OCI-LY3 (cell line): ENCODE results near the gene NSD1.

ENCODE experiments used
- H2AFZ ChIP-seq: fragments of 200-600, 300-600 bp; shearing (Covaris generic); 2 replicates; pipeline ENCODE4 v1.6.0; 2014; ENCODE audit warnings: antibody characterized with exemption, low read depth, low read length
- H3K27ac ChIP-seq: fragments of 200-600, 300-600 bp; sonication (generic); 2 replicates; pipeline ENCODE4 v1.5.1; 2014; ENCODE audit warnings: mild to moderate bottlenecking, low read length, moderate library complexity, mixed read lengths
- H3K27me3 ChIP-seq: fragments of 200-600, 300-600 bp; sonication (generic); 2 replicates; pipeline ENCODE4 v1.6.1; 2014; ENCODE audit warnings: low read depth, low read length, mixed read lengths
- H3K36me3 ChIP-seq: fragments of 200-600, 300-600 bp; sonication (generic); replicated peaks from 2 replicates; pipeline ENCODE3; 2014; ENCODE audit warnings: low read depth, low read length, mixed read lengths
- H3K4me1 ChIP-seq: fragments of 300-600, 200-600 bp; sonication (generic); 2 replicates; pipeline ENCODE4 v1.6.1; 2014; ENCODE audit warnings: low read length, mixed read lengths
- H3K4me2 ChIP-seq: fragments of 200-600, 300-600 bp; sonication (generic); 2 replicates; pipeline ENCODE4 v1.6.1; 2014; ENCODE audit warnings: low read length, mixed read lengths
- H3K4me3 ChIP-seq: fragments of 300-600, 200-600 bp; sonication (generic); 2 replicates; pipeline ENCODE4 v1.5.1; 2014; ENCODE audit warnings: antibody characterized with exemption, mild to moderate bottlenecking, low read length, moderate library complexity
- H3K79me2 ChIP-seq: fragments of 300-600, 200-600 bp; shearing (Covaris generic); 2 replicates; pipeline ENCODE4 v1.6.1; 2014; ENCODE audit warnings: mild to moderate bottlenecking, low read length, mixed read lengths
- H3K9ac ChIP-seq: fragments of 300-600, 200-600 bp; shearing (Covaris generic); 2 replicates; pipeline ENCODE4 v1.6.0; 2014; ENCODE audit warnings: mild to moderate bottlenecking, low read length, moderate library complexity
- H3K9me3 ChIP-seq: fragments of 200-600, 300-600 bp; shearing (Covaris generic); 2 replicates; pipeline ENCODE4 v1.6.1; 2014; ENCODE audit warnings: low read length, mixed read lengths; ENCODE audit not compliant: insufficient read depth
- H4K20me1 ChIP-seq: fragments of 200-600, 300-600 bp; sonication (generic); 2 replicates; pipeline ENCODE4 v1.6.1; 2016; ENCODE audit warnings: low read length, mixed read lengths; ENCODE audit not compliant: insufficient read depth
- EZH2phosphoT487 ChIP-seq: fragments of 200-600 bp; shearing (Covaris generic); IDR thresholded peaks from 2 replicates; pipeline ENCODE4 v1.6.1; 2018; ENCODE audit warnings: antibody characterized with exemption, mixed run types, low read depth
- TF ChIP-seq, protein P1 (sequence below): fragments of 200-600, 300-600 bp; sonication (generic); IDR thresholded peaks from 2 replicates; pipeline ENCODE4 v1.5.1; 2014; ENCODE audit warnings: antibody characterized with exemption, low read length, low read depth

Gene NSD1

DNA sequence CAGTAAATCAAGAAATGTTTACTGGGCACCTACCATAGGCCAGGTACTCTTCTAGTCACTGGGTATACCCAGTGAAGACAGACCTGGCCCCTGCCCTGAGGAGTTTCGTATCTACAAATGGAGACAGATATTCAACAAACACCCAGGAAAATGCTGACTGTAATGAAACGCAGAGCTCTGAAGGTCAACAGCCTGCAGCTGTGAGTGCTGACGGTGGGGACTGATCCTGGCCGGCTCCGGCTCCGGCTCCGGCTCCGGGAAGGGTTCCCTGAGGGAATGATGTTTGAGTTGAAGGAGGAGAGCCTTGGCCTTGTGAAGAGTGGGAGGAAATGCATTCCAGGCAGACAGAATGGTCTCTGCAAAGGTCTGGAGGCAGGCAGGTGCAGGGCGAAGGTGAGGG, 23.8 kb upstream of the NSD1 start:
- Histone ChIP-seq H3K27me3 (no peaks in the 10 kb centered on the region), H3K27ac (no peak overlapping the region), H3K4me2 (no peak overlapping the region), H2AFZ (no peak overlapping the region), H3K9me3 (no peaks in the 10 kb centered on the region), H3K4me1 (0 out of 2 replicates have a peak, but pooled peaks cover 4% of the 10 kb centered on the region), H3K79me2 (no peaks in the 10 kb centered on the region), H3K4me3 (no peak overlapping the region), H4K20me1 (no peaks in the 10 kb centered on the region), H3K36me3 (no peaks in the 10 kb centered on the region), H3K9ac (no peak overlapping the region)
- TF ChIP-seq, protein P1, sequence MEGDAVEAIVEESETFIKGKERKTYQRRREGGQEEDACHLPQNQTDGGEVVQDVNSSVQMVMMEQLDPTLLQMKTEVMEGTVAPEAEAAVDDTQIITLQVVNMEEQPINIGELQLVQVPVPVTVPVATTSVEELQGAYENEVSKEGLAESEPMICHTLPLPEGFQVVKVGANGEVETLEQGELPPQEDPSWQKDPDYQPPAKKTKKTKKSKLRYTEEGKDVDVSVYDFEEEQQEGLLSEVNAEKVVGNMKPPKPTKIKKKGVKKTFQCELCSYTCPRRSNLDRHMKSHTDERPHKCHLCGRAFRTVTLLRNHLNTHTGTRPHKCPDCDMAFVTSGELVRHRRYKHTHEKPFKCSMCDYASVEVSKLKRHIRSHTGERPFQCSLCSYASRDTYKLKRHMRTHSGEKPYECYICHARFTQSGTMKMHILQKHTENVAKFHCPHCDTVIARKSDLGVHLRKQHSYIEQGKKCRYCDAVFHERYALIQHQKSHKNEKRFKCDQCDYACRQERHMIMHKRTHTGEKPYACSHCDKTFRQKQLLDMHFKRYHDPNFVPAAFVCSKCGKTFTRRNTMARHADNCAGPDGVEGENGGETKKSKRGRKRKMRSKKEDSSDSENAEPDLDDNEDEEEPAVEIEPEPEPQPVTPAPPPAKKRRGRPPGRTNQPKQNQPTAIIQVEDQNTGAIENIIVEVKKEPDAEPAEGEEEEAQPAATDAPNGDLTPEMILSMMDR: no peak
- TF ChIP-seq EZH2phosphoT487: no peak

DNA sequence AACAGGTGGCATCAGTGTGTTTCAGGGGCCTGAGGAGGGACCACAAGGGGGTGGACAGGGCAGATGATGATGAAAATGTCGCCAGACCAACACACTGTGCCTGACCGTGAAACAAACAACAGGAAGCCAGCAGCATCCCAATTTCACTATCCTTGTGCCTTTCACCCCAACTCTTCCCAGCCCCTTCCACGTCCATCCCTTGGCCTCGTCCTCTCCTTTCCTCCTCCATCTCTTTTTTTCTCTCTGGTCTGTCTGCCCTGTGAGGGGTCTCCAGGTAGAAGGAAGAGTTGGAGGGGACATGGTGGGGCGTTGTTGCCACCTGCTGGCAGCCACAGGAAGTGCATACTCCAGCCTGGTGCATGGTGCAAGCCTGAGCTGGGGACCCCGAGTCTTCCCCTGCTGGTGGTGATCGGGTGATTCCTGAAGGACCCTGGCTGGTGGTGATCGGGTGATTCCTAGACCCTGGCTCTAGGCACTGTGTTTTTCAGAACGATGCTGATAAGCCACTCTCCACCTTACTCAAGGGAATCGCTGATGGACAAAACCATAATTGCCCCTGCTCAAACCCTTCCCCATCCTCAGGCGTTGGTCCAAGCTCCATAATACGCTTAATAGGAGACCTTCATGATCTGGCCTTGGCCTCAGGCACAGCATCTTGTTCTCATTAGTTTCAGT, 21.7 kb upstream of the NSD1 start:
- H3K79me2 ChIP-seq: no peaks in the 10 kb centered on the region
- peak overlapping the region; percentile 35; the same call in 1 of the 2 replicates for H3K9ac ChIP-seq
- TF ChIP-seq, protein P1: peak; percentile 95
- TF ChIP-seq EZH2phosphoT487: no peak
- no peaks in the 10 kb centered on the region for H4K20me1 ChIP-seq
- H3K27me3 ChIP-seq: no peaks in the 10 kb centered on the region
- no peaks in the 10 kb centered on the region for H3K9me3 ChIP-seq
- peak overlapping the region; percentile 99 for H3K4me2 ChIP-seq
- no peaks in the 10 kb centered on the region for H3K36me3 ChIP-seq
- H3K4me3 ChIP-seq: peak overlapping the region; percentile 80
- H2AFZ ChIP-seq: peak overlapping the region; percentile 97
- H3K4me1 ChIP-seq: 0 out of 2 replicates have a peak, but pooled peaks cover 4% of the 10 kb centered on the region
- H3K27ac ChIP-seq: no peak overlapping the region

DNA sequence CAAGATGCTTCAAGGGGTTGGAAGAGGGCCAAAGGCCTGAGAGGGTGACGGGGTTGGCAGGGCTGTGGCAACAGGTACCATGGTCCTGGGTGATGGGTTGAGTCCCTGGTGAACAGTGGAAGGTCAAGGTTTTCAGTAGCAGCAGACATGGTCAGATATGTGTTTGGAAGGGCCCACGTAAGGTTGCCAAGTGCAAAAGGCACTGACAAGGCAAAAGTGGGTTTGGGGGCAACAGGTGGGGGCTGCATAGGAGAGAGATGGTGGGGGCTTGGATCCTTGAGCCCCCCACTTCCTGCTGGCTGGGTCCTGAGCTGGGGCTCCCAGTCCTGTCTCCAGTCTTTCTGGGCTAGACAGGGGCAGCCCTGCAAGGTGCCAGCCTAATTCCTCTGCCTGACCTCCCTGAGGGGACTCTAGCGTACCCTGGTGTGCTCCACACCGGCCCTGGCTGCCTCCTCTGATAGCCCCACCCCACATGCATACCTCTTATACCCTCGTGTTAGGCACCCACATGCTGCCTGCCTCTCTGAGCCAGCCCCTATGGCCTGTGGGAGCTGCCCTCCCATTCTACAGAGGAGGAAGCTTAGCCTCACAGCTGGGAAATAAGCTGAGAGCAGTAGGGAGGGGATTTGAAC, 20.9 kb upstream of the NSD1 start:
- Histone ChIP-seq H3K27ac (no peak overlapping the region), H3K4me1 (0 out of 2 replicates have a peak, but pooled peaks cover 4% of the 10 kb centered on the region), H2AFZ (no peak overlapping the region), H3K36me3 (no peaks in the 10 kb centered on the region), H3K9ac (no peak overlapping the region), H3K4me3 (no peak overlapping the region), H3K9me3 (no peaks in the 10 kb centered on the region), H3K79me2 (no peaks in the 10 kb centered on the region), H3K27me3 (no peaks in the 10 kb centered on the region), H4K20me1 (no peaks in the 10 kb centered on the region), H3K4me2 (no peak overlapping the region)
- no peak for TF ChIP-seq EZH2phosphoT487
- TF ChIP-seq, protein P1: no peak

DNA sequence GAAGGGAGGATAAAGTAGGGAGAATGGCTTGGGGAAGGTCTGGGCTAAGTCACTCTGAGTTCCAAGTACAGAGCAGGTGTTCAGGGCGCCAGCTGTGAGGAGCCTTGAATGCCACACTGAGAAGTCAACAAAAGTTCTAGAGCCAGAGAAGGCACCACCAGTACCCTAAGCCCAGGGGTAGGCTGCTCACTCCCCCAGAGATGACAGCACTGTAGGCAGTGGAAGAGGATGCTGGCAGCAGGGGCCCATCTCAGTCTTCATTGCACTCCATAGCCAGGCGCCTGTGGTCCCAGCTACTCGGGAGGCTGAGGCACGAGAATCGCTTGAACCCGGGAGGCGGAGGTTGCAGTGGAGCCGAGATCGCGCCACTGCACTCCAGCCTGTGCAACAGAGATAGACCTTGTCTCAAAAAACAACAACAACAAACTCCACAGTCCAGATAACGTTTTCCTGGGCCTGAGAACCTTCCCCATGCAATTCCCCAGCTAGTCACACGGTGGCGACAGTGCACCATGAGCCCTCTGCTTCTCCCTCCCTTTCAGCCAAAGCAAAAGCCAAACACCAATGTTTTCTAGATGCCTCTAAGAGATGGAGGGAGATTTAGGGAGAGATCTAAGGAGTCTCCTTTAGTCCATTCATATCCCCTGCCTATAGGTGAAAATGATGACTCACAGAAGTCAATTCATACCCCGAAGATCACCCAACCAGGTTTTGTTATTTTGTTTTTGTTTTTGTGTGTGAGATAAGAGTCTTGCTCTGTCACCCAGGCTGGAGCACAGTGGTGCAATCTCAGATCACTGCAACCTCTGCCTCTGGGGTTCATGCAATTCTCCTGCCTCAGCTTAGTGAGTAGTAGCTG, 19.8 kb upstream of the NSD1 start:
- Histone ChIP-seq H3K27me3 (no peaks in the 10 kb centered on the region), H3K36me3 (no peaks in the 10 kb centered on the region), H2AFZ (peak overlapping the region; percentile 76; the same call in 1 of the 2 replicates), H3K9me3 (no peaks in the 10 kb centered on the region), H3K4me2 (peak overlapping the region; percentile 40), H3K9ac (no peak overlapping the region), H3K79me2 (no peaks in the 10 kb centered on the region), H3K4me1 (0 out of 2 replicates have a peak, but pooled peaks cover 4% of the 10 kb centered on the region), H4K20me1 (no peaks in the 10 kb centered on the region), H3K4me3 (no peak overlapping the region), H3K27ac (no peak overlapping the region)
- TF ChIP-seq, protein P1: peak; percentile 97
- TF ChIP-seq EZH2phosphoT487: no peak
